ENCODE data around the gene HSP90AB1. TPM values are rescaled to one million over a fixed set of nuclear protein-coding genes. Genes with fewer than 3 reads are reported as not detected.

HSP90AB1 gene
- total RNA-seq, 2 experiments from 2014 or later: 2,498 to 2,524 TPM

DNA sequence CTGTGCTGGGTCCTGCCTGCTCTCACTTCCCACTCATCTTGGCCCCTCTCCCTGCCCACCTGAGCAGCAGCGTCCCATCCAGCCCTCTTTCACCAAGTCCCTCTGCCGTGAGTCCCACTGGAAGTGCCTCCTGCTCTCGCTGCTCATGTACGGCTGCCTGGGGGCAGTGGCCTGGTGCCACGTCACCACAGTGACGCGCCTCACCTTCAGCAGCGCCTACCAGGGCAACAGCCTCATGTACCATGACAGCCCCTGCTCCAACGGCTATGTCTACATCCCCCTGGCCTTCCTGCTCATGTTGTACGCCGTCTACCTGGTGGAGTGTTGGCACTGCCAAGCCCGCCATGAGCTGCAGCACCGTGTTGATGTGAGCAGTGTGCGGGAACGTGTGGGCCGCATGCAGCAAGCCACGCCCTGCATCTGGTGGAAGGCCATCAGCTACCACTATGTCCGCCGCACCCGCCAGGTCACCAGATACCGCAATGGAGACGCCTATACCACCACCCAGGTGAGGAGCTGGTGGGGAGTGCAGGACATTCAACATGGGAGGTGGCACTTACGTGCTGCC is 26.2 kb downstream of the HSP90AB1 start:
- Mint-ChIP-seq H3K27ac (no peak overlapping the region), H3K4me3 (no peak overlapping the region), H3K36me3 (no peaks in the 10 kb centered on the region), H3K4me1 (peaks cover 14% of the 10 kb centered on the region), H3K27me3 (peaks cover 72% of the 10 kb centered on the region), H3K9me3 (no peaks in the 10 kb centered on the region)
- no peak for DNase-seq

DNA sequence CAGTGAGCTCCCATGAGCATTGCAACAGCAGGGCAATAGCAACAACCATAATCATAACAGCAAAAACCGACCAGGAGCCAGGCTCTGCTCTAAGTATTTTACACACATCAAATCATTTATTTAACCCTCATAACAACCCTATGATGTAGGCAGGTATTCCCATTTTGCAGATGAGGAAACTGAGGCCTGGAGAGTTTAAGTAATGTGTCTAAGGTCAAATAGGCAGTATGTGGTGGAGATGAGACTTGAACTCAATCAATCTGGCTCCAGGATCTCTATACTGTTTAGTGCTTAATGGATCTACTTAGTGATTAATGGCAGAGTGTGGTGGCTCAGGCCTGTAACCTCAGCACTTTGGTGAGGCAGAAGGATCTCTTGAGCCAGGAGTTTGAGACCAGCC is 26.7 kb downstream of the HSP90AB1 start:
- H3K27me3 Mint-ChIP-seq: peaks cover 69% of the 10 kb centered on the region
- no peak overlapping the region for H3K4me3 Mint-ChIP-seq
- DNase-seq: no peak
- no peaks in the 10 kb centered on the region for H3K9me3 Mint-ChIP-seq
- H3K27ac Mint-ChIP-seq: no peak overlapping the region
- peaks cover 14% of the 10 kb centered on the region for H3K4me1 Mint-ChIP-seq
- H3K36me3 Mint-ChIP-seq: no peaks in the 10 kb centered on the region

DNA sequence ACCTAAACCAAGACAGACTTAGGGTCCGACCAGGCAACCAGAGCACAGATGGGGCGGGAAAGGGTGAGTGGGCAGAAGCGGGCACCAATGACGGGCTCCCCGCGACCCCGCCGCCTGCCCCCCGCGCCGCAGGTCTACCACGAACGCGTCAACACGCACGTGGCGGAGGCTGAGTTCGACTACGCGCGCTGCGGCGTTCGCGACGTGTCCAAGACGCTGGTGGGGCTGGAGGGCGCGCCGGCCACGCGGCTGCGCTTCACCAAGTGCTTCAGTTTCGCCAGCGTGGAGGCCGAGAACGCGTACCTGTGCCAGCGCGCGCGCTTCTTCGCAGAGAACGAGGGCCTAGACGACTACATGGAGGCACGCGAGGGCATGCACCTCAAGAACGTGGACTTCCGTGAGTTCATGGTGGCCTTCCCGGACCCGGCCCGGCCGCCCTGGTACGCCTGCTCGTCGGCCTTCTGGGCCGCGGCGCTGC is 28.4 kb downstream of the HSP90AB1 start:
- H3K9me3 Mint-ChIP-seq: no peaks in the 10 kb centered on the region
- no peak for DNase-seq
- H3K27me3 Mint-ChIP-seq: peaks cover 63% of the 10 kb centered on the region
- no peak overlapping the region for H3K27ac Mint-ChIP-seq
- peaks cover 4% of the 10 kb centered on the region for H3K4me1 Mint-ChIP-seq
- H3K4me3 Mint-ChIP-seq: no peak overlapping the region
- no peaks in the 10 kb centered on the region for H3K36me3 Mint-ChIP-seq

DNA sequence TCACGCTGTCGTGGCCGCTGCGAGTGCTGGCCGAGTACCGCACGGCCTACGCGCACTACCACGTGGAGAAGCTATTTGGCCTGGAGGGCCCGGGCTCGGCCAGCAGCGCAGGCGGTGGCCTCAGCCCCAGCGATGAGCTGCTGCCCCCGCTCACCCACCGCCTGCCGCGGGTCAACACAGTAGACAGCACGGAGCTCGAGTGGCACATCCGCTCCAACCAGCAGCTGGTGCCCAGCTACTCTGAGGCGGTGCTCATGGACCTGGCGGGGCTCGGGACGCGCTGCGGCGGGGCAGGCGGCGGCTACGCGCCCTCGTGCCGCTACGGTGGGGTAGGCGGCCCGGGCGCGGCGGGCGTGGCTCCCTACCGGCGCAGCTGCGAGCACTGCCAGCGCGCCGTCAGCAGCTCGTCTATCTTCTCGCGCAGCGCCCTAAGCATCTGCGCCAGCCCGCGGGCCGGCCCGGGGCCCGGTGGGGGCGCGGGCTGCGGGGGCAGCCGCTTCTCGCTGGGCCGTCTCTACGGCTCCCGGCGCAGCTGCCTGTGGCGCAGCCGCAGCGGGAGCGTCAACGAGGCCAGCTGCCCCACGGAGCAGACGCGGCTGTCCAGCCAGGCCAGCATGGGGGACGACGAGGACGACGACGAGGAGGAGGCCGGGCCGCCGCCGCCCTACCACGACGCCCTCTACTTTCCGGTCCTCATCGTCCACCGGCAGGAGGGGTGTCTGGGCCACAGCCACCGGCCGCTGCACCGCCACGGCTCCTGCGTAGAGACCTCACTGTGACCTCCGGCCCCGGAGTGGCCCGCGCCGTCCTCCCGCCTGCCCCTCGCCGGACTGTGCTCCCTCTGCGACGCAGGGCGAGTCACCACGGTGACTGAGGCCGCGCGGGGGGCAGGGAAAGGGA is 29.1 kb downstream of the HSP90AB1 start:
- no peak overlapping the region for H3K27ac Mint-ChIP-seq
- peaks cover 61% of the 10 kb centered on the region for H3K27me3 Mint-ChIP-seq
- DNase-seq: peak; percentile 58
- peaks cover 3% of the 10 kb centered on the region for H3K4me1 Mint-ChIP-seq
- no peaks in the 10 kb centered on the region for H3K36me3 Mint-ChIP-seq
- no peak overlapping the region for H3K4me3 Mint-ChIP-seq
- H3K9me3 Mint-ChIP-seq: no peaks in the 10 kb centered on the region

DNA sequence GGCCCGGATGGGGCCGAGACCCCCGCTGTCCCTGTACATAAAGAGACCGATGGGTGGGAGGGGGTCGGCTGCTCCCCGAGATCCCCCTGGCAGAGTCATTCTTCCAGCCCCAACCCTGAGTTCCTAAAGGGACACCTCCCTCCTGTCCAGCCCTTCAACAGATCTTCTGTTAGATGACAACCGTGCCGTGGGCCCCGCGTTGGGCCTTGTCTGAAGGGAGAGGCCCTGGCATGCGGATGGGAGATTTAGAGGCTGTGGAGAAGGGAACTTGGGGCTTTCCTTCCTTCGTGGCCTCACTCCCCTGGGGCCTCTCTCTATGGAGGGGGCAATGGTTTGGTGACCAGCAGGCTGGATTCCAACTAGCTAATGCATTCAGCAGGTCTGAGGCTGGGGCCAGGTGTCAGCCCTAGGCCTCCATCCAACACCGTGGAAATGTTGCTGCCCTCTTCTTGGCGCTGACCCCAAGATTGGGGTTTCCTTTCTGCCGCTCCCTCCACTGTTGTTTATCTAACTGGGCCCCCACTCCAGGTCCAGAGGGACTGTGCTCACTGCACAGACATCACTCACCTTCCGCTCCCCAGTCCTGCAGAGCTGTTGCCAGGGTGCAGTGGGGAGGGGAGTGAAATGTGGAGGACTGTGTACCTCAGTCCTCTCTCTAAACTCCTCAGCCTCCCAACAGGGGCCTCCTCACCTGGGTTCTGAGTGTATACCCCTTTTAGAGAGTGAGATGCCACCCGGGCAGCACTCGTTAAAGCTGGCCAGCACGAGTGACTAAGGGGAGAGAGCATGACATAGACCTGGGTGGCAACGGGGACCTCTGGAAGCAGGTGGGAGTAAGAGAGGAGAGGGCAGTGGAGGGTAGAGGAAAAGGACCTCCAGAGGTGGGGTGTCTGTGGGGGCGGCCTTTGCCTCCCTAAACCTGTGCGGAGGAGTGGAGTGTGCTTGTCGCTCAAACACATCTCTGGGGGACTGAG is 30.1 kb downstream of the HSP90AB1 start:
- no peaks in the 10 kb centered on the region for H3K4me1 Mint-ChIP-seq

DNA sequence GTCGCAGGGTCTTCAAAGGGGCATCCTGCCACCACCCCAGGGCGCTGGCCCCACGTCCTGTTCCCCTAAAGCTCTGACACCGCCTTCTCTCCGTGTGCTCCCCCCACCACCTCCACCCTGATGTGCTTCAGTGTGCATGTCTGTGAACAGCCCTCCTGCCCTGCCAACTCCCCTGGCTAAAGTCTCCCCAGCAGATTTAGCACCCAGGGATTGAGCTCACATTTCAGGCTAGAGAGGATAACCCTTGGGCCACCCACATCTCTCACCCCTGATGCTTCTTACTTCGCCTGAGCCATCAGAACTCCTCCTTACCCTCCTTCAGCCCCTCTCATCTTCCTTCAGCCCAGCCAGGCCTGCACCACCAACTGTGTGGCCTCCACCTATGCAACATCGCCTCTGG is 30.9 kb downstream of the HSP90AB1 start:
- no peaks in the 10 kb centered on the region for H3K9me3 Mint-ChIP-seq
- H3K4me3 Mint-ChIP-seq: no peak overlapping the region
- DNase-seq: no peak
- H3K36me3 Mint-ChIP-seq: no peaks in the 10 kb centered on the region
- H3K27ac Mint-ChIP-seq: no peak overlapping the region
- H3K27me3 Mint-ChIP-seq: peaks cover 44% of the 10 kb centered on the region
- no peaks in the 10 kb centered on the region for H3K4me1 Mint-ChIP-seq

More for the DNA sequence above, 30.1 kb downstream of the HSP90AB1 start:
- H3K36me3 Mint-ChIP-seq: no peaks in the 10 kb centered on the region
- DNase-seq: no peak
- H3K27ac Mint-ChIP-seq: no peak overlapping the region
- H3K9me3 Mint-ChIP-seq: no peaks in the 10 kb centered on the region
- H3K4me3 Mint-ChIP-seq: no peak overlapping the region
- peaks cover 52% of the 10 kb centered on the region for H3K27me3 Mint-ChIP-seq

DNA sequence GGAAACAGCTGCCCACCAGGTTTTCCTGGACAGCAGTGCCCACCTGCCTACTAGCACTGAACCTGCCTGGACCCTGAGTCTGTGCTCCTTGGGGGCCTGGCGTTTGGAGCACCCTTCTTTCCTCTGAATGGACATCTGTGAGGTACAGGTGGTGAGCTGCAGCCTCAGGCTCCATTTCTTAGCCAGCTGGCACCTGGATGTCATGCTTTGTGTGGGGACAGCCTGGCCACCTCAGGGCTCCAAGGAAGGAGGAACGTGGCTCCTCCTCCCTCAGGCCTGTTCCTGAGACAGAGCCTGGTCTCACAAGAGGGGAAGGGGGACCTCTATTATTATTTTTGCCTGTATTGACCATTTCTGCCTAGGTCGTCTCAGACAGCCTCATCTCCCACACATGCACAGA is 31.4 kb downstream of the HSP90AB1 start:
- peaks cover 38% of the 10 kb centered on the region for H3K27me3 Mint-ChIP-seq

DNA sequence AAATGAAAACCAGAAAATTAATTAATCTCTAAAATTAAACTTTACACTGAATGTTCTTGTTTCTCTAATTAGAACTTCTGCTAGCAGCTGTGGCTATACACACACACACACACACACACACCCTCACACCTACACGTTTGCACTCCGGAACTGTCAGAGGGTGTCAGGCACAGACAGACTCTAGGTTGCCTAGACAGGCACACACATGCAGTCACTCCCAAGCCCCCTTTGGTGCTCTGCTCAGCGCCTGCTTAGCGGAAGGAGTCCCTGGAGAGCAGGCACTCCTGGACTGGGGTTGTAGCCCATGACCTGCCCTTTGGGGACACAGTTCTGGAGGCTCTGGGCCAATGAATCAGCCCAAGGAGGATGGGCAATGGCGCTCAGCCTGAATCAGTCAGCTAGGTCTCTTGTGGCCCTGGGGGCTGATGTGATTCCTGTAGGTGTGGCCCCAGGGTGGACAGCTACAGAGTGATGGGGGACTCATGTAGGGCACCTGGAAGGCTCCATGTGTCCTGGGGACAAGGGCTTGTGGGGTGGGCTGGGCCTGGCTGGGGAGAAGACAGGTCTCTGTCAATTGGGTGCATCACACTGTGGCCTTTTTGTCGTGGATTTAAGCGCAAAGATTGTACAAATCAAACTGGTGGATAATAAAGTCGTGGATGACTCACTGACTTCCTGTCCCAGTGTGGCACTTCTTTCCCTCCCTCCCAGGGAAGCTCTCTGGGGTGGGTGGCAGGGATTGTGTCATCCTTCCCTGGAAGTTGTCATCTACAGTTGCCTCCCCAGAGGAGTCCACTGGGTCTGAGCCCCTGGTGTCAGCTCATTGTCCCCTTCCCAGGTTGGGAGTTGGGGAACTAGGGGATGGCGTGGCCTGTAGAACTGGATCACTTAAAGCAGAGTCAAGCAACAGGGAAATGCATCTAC is 32.1 kb downstream of the HSP90AB1 start:
- Mint-ChIP-seq H3K36me3 (no peaks in the 10 kb centered on the region), H3K4me3 (no peak overlapping the region), H3K27ac (no peak overlapping the region), H3K9me3 (no peaks in the 10 kb centered on the region), H3K4me1 (no peaks in the 10 kb centered on the region), H3K27me3 (peaks cover 38% of the 10 kb centered on the region)
- no peak for DNase-seq

More for the DNA sequence above, 31.4 kb downstream of the HSP90AB1 start:
- Mint-ChIP-seq H3K4me1 (no peaks in the 10 kb centered on the region), H3K27ac (no peak overlapping the region), H3K9me3 (no peaks in the 10 kb centered on the region), H3K36me3 (no peaks in the 10 kb centered on the region), H3K4me3 (no peak overlapping the region)
- no peak for DNase-seq

DNA sequence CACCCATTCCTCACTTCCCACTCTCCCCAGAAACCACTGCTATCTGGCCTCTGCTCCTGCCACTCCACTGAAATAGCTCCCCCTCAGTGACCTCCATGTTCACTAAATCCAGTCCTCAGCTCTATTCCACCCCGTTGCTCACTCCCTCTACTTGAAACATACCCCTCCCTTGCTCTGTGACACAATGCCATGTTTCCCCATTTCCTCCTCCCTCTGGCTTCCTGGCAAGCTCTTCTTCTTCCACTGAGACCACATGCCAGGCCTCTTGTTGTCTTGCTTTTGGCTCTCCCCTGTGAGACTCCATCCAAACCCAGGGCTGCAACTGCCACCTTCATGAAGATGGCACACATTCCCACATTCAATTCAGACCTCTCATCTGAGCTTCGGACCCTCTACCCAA is 37.2 kb downstream of the HSP90AB1 start:
- Mint-ChIP-seq H3K36me3 (no peaks in the 10 kb centered on the region), H3K27ac (no peak overlapping the region), H3K9me3 (no peaks in the 10 kb centered on the region), H3K4me1 (no peaks in the 10 kb centered on the region), H3K27me3 (peaks cover 33% of the 10 kb centered on the region), H3K4me3 (no peak overlapping the region)
- DNase-seq: no peak

DNA sequence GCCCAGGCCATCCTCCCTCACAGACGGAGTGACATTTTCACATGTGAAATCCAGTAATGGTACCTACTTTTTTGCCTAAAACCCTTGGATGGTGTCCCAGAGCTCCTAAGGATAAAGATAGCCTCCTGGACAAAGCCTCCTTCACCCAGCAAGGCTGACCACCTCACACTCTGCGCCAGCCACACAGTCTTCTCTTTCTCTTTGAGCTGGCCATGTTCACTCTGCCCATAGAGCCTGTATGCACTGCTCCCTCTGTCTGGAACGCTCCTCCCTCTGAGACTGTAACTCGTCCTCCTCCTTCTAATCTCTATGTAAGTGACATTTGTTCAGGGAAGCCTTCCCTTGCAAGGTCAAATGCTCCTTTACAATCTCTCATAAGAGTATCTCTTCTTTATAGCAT is 38.0 kb downstream of the HSP90AB1 start:
- no peaks in the 10 kb centered on the region for H3K9me3 Mint-ChIP-seq
- H3K4me1 Mint-ChIP-seq: no peaks in the 10 kb centered on the region
- peaks cover 33% of the 10 kb centered on the region for H3K27me3 Mint-ChIP-seq
- no peak overlapping the region for H3K4me3 Mint-ChIP-seq
- H3K27ac Mint-ChIP-seq: no peak overlapping the region
- no peaks in the 10 kb centered on the region for H3K36me3 Mint-ChIP-seq
- no peak for DNase-seq

DNA sequence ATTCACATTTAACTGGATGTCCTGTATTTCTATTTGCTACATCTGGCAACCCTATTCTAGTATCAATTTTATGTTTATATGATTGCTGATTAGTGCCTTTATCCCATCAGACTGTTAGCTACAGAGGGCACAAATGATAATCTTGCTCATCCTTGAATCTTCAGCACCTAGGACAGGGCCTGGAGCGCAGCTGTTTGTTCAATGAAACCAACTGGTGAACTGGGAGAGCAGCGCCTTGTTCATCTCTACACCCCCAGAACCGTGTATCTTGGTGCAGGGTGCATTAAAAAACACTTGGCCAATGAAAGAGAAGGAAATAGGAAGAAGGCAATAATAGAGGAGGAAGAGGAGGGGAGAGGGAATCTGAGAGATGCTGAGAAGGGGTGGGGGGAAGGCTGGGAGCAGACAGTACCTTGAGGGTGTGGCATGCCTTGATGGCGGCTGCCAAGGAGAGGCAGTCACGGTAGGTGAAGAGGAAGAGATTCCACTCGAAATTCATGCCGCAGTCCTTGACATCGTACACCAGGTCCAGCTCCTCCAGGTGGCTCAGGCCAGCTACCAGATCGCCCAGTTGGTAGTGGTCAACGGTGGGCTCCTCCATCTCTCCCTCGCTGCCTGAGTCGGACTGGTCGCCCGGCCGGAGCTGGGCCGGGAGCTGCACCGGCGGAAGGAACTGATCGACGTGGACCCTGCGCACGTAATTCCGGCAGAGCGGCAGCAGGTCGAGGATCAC is 38.8 kb downstream of the HSP90AB1 start:
- H3K27me3 Mint-ChIP-seq: peaks cover 42% of the 10 kb centered on the region
- H3K4me1 Mint-ChIP-seq: no peaks in the 10 kb centered on the region
- H3K36me3 Mint-ChIP-seq: no peaks in the 10 kb centered on the region
- no peak overlapping the region for H3K4me3 Mint-ChIP-seq
- no peak overlapping the region for H3K27ac Mint-ChIP-seq
- H3K9me3 Mint-ChIP-seq: no peaks in the 10 kb centered on the region
- no peak for DNase-seq

DNA sequence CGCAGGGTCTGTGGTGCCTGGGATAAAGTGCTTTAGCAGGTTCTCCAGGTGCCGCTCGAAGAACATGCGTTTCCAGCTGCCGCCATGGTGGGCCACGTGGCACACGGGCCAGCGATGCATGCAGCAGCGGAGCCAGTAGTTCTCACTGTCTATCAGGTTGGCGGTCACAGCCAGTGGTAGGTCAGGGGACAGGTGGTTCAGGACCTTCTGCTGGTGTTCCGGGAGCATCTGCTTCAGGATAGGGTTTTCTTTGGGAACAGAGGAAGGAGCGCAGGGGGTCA is 39.3 kb downstream of the HSP90AB1 start:
- no peaks in the 10 kb centered on the region for H3K4me1 Mint-ChIP-seq
- H3K27me3 Mint-ChIP-seq: peaks cover 44% of the 10 kb centered on the region
- no peaks in the 10 kb centered on the region for H3K36me3 Mint-ChIP-seq
- H3K9me3 Mint-ChIP-seq: no peaks in the 10 kb centered on the region
- no peak overlapping the region for H3K4me3 Mint-ChIP-seq
- DNase-seq: no peak
- no peak overlapping the region for H3K27ac Mint-ChIP-seq

DNA sequence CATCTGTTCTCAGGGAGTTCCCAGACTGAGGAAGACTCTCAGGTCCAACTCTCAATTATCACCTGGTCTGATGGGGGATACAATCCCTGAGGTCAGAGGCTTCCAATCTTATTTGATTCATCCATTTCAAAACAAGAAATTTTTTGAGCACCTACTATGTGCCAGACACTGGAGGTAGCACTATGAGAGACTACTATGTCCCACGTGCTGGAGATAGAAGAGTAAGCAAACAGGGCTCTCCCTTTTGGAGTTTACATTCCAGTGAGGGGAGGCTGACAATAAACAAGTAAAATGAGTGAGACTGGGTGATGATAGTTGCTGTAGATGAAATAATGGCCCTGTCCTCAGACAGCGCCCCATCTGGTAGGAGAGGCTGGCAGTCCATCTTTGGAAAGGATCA is 39.8 kb downstream of the HSP90AB1 start:
- Mint-ChIP-seq H3K4me3 (no peak overlapping the region), H3K36me3 (no peaks in the 10 kb centered on the region), H3K4me1 (no peaks in the 10 kb centered on the region), H3K27me3 (peaks cover 49% of the 10 kb centered on the region), H3K27ac (no peak overlapping the region), H3K9me3 (no peaks in the 10 kb centered on the region)
- DNase-seq: no peak

Measured in activated naive CD8-positive, alpha-beta T cell treated with anti-CD3 and anti-CD28 coated beads for 36 hours (primary cell).